LNCaP clone FGC (cell line): ENCODE results near the gene SNX6.

Experiments used
- DNase-seq: peaks from one replicate; pipeline ENCODE4 v3.0.0-alpha.2; 2011; ENCODE audit warnings: low read depth
- H3K4me3 ChIP-seq: 2 replicates; pipeline ENCODE4 v1.5.1; 2011; ENCODE audit warnings: mild to moderate bottlenecking, low read depth, low read length, control low read depth
- TF ChIP-seq, protein P1 (sequence below): IDR thresholded peaks from 2 replicates; pipeline ENCODE4 v1.5.1; 2012; ENCODE audit warnings: mild to moderate bottlenecking; ENCODE audit not compliant: control insufficient read depth, insufficient read depth; ENCODE audit errors: extremely low read depth

The SNX6 gene

DNA sequence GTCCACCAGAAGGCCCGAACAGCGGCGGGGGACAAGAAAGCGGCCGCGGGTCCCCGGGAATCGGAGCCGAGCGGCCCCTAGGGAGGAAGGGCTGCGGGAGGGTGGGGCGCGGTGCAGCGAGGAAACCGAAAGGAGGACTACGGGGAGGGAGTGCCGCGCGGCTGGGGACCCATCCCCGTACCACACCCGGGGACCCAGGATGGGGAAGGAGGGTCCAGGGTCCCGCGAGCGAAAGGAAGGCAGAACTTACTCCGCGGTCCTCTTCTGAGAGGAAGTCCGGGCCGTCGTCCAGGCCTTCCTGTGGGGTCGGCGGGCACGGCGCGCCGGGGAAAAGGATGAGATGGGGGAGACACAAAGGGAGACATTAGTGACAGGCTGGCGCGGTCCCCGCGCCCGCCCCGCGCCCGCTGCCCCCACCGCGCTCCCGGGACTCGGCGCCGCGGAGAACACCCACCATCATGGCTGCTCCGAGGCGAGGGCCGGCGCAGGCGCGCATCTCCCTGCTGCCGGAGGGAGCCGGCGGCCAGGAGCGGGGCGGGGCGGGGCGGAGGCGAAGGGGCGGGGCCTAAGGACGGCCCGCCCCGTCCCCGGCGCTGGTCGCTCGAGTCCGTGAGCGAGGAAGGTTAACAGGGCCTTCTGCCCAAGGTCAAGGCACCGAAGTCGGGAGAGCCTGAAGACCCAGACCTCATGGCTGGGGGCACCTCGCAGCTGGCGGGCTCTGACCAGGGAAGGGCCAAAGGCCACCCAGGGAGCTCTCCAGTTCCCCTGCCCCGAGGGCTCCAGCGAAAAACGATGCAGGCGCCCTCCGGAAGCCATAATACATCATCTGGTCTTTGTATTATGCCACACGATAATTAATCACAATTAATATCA lies at the start of gene SNX6:
TSS of gene SNX6 (minus strand) at position 492 of the 873 bp plus-strand sequence. CDS start at position 460, 32 bp downstream.
- DNase-seq = peak; percentile 14
- TF ChIP-seq, protein P1, sequence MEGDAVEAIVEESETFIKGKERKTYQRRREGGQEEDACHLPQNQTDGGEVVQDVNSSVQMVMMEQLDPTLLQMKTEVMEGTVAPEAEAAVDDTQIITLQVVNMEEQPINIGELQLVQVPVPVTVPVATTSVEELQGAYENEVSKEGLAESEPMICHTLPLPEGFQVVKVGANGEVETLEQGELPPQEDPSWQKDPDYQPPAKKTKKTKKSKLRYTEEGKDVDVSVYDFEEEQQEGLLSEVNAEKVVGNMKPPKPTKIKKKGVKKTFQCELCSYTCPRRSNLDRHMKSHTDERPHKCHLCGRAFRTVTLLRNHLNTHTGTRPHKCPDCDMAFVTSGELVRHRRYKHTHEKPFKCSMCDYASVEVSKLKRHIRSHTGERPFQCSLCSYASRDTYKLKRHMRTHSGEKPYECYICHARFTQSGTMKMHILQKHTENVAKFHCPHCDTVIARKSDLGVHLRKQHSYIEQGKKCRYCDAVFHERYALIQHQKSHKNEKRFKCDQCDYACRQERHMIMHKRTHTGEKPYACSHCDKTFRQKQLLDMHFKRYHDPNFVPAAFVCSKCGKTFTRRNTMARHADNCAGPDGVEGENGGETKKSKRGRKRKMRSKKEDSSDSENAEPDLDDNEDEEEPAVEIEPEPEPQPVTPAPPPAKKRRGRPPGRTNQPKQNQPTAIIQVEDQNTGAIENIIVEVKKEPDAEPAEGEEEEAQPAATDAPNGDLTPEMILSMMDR = no peak
- H3K4me3 ChIP-seq = peak within 1 kb of the TSS; percentile 91

DNA sequence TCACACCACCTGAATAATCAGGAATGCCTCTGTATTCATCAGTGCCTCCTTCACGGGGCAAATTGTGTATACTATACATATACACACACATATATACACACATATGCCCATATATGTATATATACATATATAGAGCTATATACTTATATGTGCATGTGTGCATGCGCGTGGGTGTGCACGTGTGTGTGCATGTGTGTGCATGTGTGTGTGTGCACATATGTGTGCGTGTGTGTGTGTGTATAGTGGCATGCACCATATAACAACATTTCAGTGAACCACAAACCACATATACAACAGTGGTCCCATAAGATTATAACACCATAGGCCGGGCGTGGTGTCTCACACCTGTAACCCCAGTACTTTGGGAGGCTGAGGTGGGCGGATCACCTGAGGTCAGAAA lies 48.8 kb upstream of the SNX6 start:
- H3K4me3 ChIP-seq = no peak overlapping the region
- no peak for DNase-seq
- TF ChIP-seq, protein P1 = no peak

DNA sequence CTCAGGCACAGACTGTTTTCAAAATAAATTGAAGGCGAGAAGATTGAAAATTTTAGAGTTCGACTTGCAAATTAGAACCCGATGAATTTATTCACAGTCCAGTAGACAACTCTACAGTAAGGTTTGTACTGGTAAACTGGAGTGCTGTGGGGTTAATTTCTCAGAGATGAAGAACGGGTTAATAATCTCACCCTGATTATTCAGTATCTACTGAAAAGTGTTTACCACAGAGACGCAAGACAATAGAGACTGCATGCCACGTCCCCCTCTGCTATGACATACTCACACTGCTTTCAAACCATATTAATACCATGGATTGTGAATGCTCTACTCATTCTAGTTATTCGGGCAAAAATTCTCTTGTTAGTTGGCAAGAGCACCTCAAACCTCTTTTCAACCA lies 48.4 kb upstream of the SNX6 start:
- DNase-seq = no peak

DNA sequence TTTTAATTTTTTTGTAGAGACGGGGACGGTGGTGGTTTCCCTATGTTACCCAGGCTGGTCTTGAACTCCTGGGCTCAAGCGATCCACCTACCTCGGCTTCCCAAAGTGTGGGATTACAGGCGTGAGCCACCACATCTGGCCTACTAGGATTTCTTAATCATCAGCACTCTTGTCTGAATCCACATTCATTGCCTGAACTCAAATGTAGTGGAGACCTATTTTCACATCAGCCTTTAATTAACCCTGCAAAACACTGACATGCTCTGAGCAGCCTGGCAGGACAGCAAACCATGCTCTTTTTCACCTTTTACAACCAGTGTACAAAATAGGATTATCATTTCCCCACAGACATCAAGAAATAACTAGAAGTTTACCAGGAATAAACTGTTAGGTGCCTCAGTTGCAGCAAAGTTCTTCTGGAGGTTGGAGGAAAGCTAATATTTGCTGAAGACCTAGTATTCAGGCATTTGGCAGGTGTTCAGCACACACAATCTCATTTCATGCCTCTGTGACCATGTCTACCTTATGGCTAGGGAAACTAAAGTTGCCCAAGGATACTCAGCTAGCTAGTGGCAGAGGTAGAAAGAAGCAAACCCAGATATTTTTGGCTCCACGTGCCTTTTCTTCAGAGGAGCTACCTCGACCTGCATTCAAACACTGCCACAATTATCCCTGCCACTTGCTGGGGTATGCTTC lies 46.7 kb upstream of the SNX6 start:
- TF ChIP-seq, protein P1 = no peak
- peak; percentile 26 for DNase-seq
- no peak overlapping the region for H3K4me3 ChIP-seq

More for the DNA sequence above, 48.4 kb upstream of the SNX6 start:
- no peak overlapping the region for H3K4me3 ChIP-seq
- TF ChIP-seq, protein P1 = no peak

DNA sequence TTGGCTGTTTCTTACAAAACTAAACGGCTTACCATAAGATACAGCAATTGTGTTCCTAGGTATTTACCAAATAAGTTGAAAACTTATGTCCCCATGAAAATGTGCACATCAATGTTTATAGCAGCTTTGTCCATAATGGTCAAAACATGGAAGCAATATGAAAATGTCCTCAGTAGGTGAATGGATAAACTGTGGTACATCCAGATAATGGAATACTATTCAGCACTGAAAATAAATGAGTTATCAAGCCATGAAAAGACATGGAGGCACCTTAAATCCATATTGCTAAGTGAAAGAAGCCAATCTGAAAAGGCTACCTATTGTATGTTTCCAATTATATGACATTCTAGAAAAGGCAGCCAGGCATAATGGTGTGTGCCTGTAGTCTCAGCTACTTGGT lies 43.8 kb upstream of the SNX6 start:
- no peak overlapping the region for H3K4me3 ChIP-seq
- DNase-seq = no peak
- TF ChIP-seq, protein P1 = no peak

DNA sequence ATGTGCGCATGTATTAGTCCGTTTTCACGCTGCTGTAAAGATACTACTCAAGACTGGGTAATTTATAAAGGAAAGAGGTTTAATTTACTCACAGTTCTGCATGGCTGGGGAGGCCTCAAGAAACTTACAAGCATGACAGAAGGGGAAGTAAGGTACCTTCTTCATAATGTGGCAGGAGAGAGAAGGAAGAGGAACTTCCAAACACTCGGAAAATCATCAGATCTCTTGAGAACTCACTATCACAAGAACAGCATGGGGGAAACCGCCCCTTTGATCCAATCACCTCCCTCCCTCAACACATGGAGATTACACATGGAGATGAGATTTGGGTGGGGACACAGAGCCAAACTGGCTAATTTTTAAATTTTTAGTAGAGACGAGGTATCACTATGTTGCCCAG lies 41.8 kb upstream of the SNX6 start:
- no peak for DNase-seq
- H3K4me3 ChIP-seq = no peak overlapping the region
- TF ChIP-seq, protein P1 = no peak
